IPS-NIHi7 (cell line): Measurements from ENCODE around the gene CCDC88B.

Source experiments
- DNase-seq: peaks from one replicate; pipeline ENCODE4 v3.0.0; 2012; ENCODE audit warnings: mixed read lengths; ENCODE audit errors: extremely low spot score

Gene CCDC88B

GRCh38 chr11:64362339-64362738, 22.3 kb downstream of the CCDC88B start:
- no peak for DNase-seq

GRCh38 chr11:64364435-64364834, 24.4 kb downstream of the CCDC88B start:
- DNase-seq, result no peak

- DNase-seq, result no peak
Observed at GRCh38 chr11:64364911-64365310, 24.9 kb downstream of the CCDC88B start.

- DNase-seq, result no peak
Observed at GRCh38 chr11:64366751-64367150, 26.7 kb downstream of the CCDC88B start.

GRCh38 chr11:64367931-64368672, 28.1 kb downstream of the CCDC88B start:
- no peak for DNase-seq

GRCh38 chr11:64368673-64369074, 28.7 kb downstream of the CCDC88B start:
- DNase-seq, result no peak

- no peak for DNase-seq
Observed at GRCh38 chr11:64369440-64370421, 29.7 kb downstream of the CCDC88B start.

GRCh38 chr11:64371201-64371600, 31.2 kb downstream of the CCDC88B start:
- DNase-seq, result no peak

GRCh38 chr11:64372021-64372420, 32.0 kb downstream of the CCDC88B start:
- DNase-seq, result no peak

- peak; percentile 62 for DNase-seq
Observed at GRCh38 chr11:64372802-64373597, 33.0 kb downstream of the CCDC88B start.

- no peak for DNase-seq
Observed at GRCh38 chr11:64373598-64373974, 33.6 kb downstream of the CCDC88B start.

GRCh38 chr11:64376071-64376470, 36.1 kb downstream of the CCDC88B start:
- no peak for DNase-seq

GRCh38 chr11:64378335-64378880, 38.4 kb downstream of the CCDC88B start:
- no peak for DNase-seq

- DNase-seq, result no peak
Observed at GRCh38 chr11:64379160-64379559, 39.2 kb downstream of the CCDC88B start.

GRCh38 chr11:64379817-64380709, 40.1 kb downstream of the CCDC88B start:
- DNase-seq, result no peak

- no peak for DNase-seq
Observed at GRCh38 chr11:64381350-64381749, 41.3 kb downstream of the CCDC88B start.

- DNase-seq, result no peak
Observed at GRCh38 chr11:64382047-64382446, 42.0 kb downstream of the CCDC88B start.

GRCh38 chr11:64382586-64382985, 42.6 kb downstream of the CCDC88B start:
- DNase-seq, result no peak

- no peak for DNase-seq
Observed at GRCh38 chr11:64383580-64383979, 43.6 kb downstream of the CCDC88B start.

GRCh38 chr11:64384028-64384737, 44.2 kb downstream of the CCDC88B start:
- no peak for DNase-seq
